NCI-H146 treated with DMSO at 0.1 percent for 48 hours (cell line): ENCODE results near the gene STAM.

Source experiments
- DNase-seq: peaks from one replicate; lab custom pipeline; 2025; ENCODE audit not compliant: unreplicated experiment; lab: John Stamatoyannopoulos, UW

The STAM gene

DNA sequence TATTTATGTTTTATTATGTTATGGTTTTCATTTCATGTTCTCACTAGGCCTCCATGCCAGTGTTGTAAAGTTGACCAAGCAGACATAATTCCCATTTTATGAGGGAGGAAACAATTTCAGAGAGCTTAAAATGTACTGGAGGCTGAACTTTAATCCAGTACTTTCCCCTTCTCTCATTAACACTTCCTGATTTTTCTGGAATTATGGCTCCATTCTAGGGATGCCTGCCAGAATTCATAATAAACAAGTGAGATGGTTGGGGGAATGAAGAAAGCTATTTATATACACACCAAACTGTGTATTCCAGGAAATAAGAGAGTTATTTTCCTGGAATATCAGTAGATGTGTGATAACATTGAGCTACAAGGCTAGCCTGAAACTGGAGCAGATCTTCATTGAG, 114.9 kb downstream of the STAM start:
- DNase-seq: no peak

GRCh38 chr10:17764142-17764541, 120.2 kb downstream of the STAM start:
- no peak for DNase-seq

GRCh38 chr10:17765602-17766001, 121.7 kb downstream of the STAM start:
- DNase-seq: no peak
